Endothelial cell of umbilical vein (primary cell): Measurements from ENCODE around the gene ZNF714.
A peak's percentile ranks its signal among the peaks of the same experiment; 100 is the strongest.

Experiments used
- EZH2 ChIP-seq: IDR thresholded peaks from 2 replicates; pipeline ENCODE4 v1.6.1; 2012; ENCODE audit warnings: borderline replicate concordance, low read depth, mild to moderate bottlenecking, moderate library complexity, low read length, inconsistent platforms; ENCODE audit not compliant: severe bottlenecking
- FOS ChIP-seq: IDR thresholded peaks from 2 replicates; pipeline ENCODE4 v1.6.1; 2011; ENCODE audit warnings: mild to moderate bottlenecking, low read length, moderate library complexity, borderline replicate concordance; ENCODE audit not compliant: insufficient read depth
- JUN ChIP-seq: IDR thresholded peaks from 2 replicates; pipeline ENCODE4 v1.6.1; 2011; ENCODE audit warnings: borderline replicate concordance, low read depth; ENCODE audit not compliant: insufficient read length, insufficient read depth
- MYC ChIP-seq: IDR thresholded peaks from one replicate; pipeline ENCODE4 v1.6.1; 2011; ENCODE audit warnings: mild to moderate bottlenecking, low read depth, low read length
- POLR2A ChIP-seq: IDR thresholded peaks from 2 replicates; pipeline ENCODE4 v1.6.1; 2012; ENCODE audit warnings: low read depth, mild to moderate bottlenecking, control low read depth, low read length
- POLR2AphosphoS5 ChIP-seq: IDR thresholded peaks from 2 replicates; pipeline ENCODE4 v1.6.1; 2012; ENCODE audit warnings: low read depth, mild to moderate bottlenecking, control low read depth, low read length, moderate library complexity; ENCODE audit not compliant: insufficient read depth
- TF ChIP-seq, protein P1 (sequence below), 2 donors: IDR thresholded peaks; 1 replicate in 1 of 2; 2 replicates in 1 of 2; pipeline ENCODE4 v1.5.1; 2011; ENCODE audit warnings: low read length in 2 of 2, mild to moderate bottlenecking in 2 of 2, moderate library complexity in 2 of 2, control low read depth in 1 of 2, inconsistent platforms in 1 of 2, low read depth in 1 of 2; ENCODE audit not compliant: insufficient read depth in 1 of 2; ENCODE audit errors: extremely low read depth in 1 of 2
- TF ChIP-seq, protein P2 (sequence below): IDR thresholded peaks from 2 replicates; pipeline ENCODE4 v1.6.1; 2011; ENCODE audit not compliant: insufficient read depth, insufficient read length

GRCh38 chr19:21082011-21082975 is at the start of gene ZNF714:
- TF ChIP-seq POLR2A = peak; percentile 66
- TF ChIP-seq, protein P1, sequence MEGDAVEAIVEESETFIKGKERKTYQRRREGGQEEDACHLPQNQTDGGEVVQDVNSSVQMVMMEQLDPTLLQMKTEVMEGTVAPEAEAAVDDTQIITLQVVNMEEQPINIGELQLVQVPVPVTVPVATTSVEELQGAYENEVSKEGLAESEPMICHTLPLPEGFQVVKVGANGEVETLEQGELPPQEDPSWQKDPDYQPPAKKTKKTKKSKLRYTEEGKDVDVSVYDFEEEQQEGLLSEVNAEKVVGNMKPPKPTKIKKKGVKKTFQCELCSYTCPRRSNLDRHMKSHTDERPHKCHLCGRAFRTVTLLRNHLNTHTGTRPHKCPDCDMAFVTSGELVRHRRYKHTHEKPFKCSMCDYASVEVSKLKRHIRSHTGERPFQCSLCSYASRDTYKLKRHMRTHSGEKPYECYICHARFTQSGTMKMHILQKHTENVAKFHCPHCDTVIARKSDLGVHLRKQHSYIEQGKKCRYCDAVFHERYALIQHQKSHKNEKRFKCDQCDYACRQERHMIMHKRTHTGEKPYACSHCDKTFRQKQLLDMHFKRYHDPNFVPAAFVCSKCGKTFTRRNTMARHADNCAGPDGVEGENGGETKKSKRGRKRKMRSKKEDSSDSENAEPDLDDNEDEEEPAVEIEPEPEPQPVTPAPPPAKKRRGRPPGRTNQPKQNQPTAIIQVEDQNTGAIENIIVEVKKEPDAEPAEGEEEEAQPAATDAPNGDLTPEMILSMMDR (IDR thresholded peaks at IDR 0.05; ENCODE audit: extremely low read depth in 1 of 2, insufficient read depth in 1 of 2, low read depth in 1 of 2, low read length in 2 of 2) = no peak
- TF ChIP-seq, protein P2, sequence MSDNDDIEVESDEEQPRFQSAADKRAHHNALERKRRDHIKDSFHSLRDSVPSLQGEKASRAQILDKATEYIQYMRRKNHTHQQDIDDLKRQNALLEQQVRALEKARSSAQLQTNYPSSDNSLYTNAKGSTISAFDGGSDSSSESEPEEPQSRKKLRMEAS = no peak
- peak; percentile 38 for TF ChIP-seq POLR2AphosphoS5
- no peak for TF ChIP-seq EZH2
- TF ChIP-seq MYC = no peak
- TF ChIP-seq JUN = no peak
- TF ChIP-seq FOS = no peak
